PC-3 (cell line): ENCODE results near the gene DYTN. TPM values are rescaled to one million over a fixed set of nuclear protein-coding genes. Genes with fewer than 3 reads are reported as not detected.

ENCODE experiments used
- ATAC-seq: fragments of 200-7000 bp; cut with Tn5 transposase; 2 replicates; pipeline ENCODE4 v1.9.1; 2020; ENCODE audit warnings: mild to moderate bottlenecking, moderate library complexity
- BruUV-seq: library from RNA; stranded (reverse); fragments of 400-500 nt; replicated peaks from 2 replicates; lab custom pipeline; 2021; lab: Mats Ljungman, UMichigan
- CTCF ChIA-PET: fragments of 300-600 bp; sonication (Branson Sonifier 250); formaldehyde crosslinking; loops from one replicate; lab custom pipeline; 2022; ENCODE audit warnings: antibody characterized with exemption; lab: Charles Lee
- POLR2A ChIA-PET: fragments of 300-600 bp; sonication (Branson Sonifier 250); formaldehyde crosslinking; loops from one replicate; lab custom pipeline; 2022; ENCODE audit warnings: antibody characterized with exemption; ENCODE audit not compliant: unreplicated experiment; lab: Charles Lee
- DNase-seq: peaks from one replicate; pipeline ENCODE4 v3.0.0-alpha.2; 2015
- H2AFZ ChIP-seq: fragments of 300-600 bp; sonication (generic); 2 replicates; pipeline ENCODE4 v1.6.0; 2016; ENCODE audit warnings: antibody characterized with exemption, low read length
- H3F3A ChIP-seq: fragments of 300-600 bp; sonication (generic); one replicate; pipeline ENCODE4 v1.6.0; 2017; ENCODE audit warnings: antibody characterized with exemption, low read length, control low read depth, mild to moderate bottlenecking; ENCODE audit not compliant: unreplicated experiment
- H3K27ac ChIP-seq: fragments of 300-600 bp; sonication (generic); 2 replicates; pipeline ENCODE4 v1.5.1; 2016; ENCODE audit warnings: mild to moderate bottlenecking, low read length
- H3K27me3 ChIP-seq: fragments of 300-600 bp; sonication (generic); 2 replicates; pipeline ENCODE4 v1.6.1; 2016; ENCODE audit warnings: low read length, mixed read lengths
- H3K36me3 ChIP-seq: fragments of 300-600 bp; sonication (generic); 2 replicates; pipeline ENCODE4 v1.6.1; 2016; ENCODE audit warnings: low read depth, mixed run types, low read length, mixed read lengths
- H3K4me1 ChIP-seq: fragments of 300-600 bp; sonication (generic); 2 replicates; pipeline ENCODE4 v1.5.1; 2016; ENCODE audit warnings: low read length; ENCODE audit not compliant: insufficient read depth
- H3K4me2 ChIP-seq: fragments of 300-600 bp; sonication (generic); 2 replicates; pipeline ENCODE4 v1.6.0; 2016; ENCODE audit warnings: low read length
- H3K4me3 ChIP-seq: fragments of 300-600 bp; sonication (generic); 2 replicates; pipeline ENCODE4 v1.5.1; 2016; ENCODE audit warnings: mild to moderate bottlenecking, low read length, mixed read lengths
- H3K79me2 ChIP-seq: fragments of 300-600 bp; sonication (generic); 2 replicates; pipeline ENCODE4 v1.6.1; 2017; ENCODE audit warnings: low read length, mixed read lengths
- H3K9ac ChIP-seq: fragments of 300-600 bp; sonication (generic); 2 replicates; pipeline ENCODE4 v1.6.0; 2016; ENCODE audit warnings: mild to moderate bottlenecking, low read length
- H3K9me2 ChIP-seq: fragments of 300-600 bp; sonication (generic); replicated peaks from 2 replicates; pipeline ENCODE4 v1.6.1; 2016; ENCODE audit warnings: mixed run types, low read length, mixed read lengths
- H3K9me3 ChIP-seq: fragments of 300-600 bp; sonication (generic); 2 replicates; pipeline ENCODE4 v1.6.1; 2016; ENCODE audit warnings: low read length, mixed read lengths
- H4K20me1 ChIP-seq: fragments of 300-600 bp; sonication (generic); 2 replicates; pipeline ENCODE4 v1.6.1; 2016; ENCODE audit warnings: low read length, mixed read lengths
- EZH2 ChIP-seq: fragments of 300-600 bp; sonication (generic); IDR thresholded peaks from one replicate; pipeline ENCODE4 v1.6.1; 2017; ENCODE audit warnings: antibody characterized with exemption, mild to moderate bottlenecking, low read length; ENCODE audit not compliant: unreplicated experiment
- EZH2phosphoT487 ChIP-seq: fragments of 300-600 bp; sonication (generic); IDR thresholded peaks from 2 replicates; pipeline ENCODE4 v1.6.1; 2018; ENCODE audit warnings: mild to moderate bottlenecking, antibody characterized with exemption, low read length, borderline replicate concordance
- intact Hi-C: fragments of 100-400 bp; cut with micrococcal nuclease; formaldehyde crosslinking; loops from 2 replicates; pipeline ENCODE4 v1.9.0; 2023
- total RNA-seq: library from RNA; depleted of rRNA; stranded (reverse); fragments of >200 nt; gene quantifications from 2 replicates; pipeline ENCODE4 v1.2.3, GENCODE V29; 2014
- TF ChIP-seq, protein P1 (sequence below): fragments of 300-600 bp; sonication (generic); conservative IDR thresholded peaks from 2 replicates; pipeline ENCODE4 v1.5.1; 2017; ENCODE audit warnings: antibody characterized with exemption, low read depth, mild to moderate bottlenecking, low read length

DYTN gene
- total RNA-seq, 1 experiment from 2014 or later, result not detected

DNA sequence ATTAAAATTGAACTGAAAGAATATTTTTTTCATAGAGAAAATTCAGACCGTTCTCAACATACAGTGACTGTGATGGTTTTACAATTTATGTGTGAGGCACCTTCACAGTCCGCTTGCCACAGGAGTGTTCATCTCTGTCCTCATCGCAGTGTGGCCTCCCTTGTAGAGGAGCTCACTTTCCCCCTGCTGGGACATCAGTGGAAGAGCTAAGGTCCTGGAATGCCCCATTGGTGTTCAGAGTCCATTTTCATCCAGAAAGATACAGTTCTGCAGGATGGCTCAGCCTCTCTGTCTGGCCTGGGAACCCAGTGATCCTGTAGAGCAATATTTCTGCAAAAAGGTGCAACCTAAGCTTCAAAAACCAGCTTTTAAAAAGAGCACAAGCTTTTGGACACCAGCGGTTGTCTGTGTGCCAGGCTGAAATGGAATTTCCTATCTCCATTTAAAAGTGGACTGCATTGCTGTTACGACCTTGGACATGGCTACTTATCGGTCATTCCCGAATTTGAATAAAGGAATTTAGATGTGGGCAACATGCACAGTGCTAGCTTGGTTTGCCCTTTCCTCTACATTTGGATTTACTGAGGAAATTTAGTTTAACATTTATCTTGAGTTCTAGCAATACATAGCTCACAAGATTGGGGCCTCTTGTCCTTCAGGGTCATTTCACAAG lies 102.6 kb downstream of the DYTN start:
- H3K9me3 ChIP-seq, result no peaks in the 10 kb centered on the region
- no peaks in the 10 kb centered on the region for H3K9me2 ChIP-seq
- no TSS peak for BruUV-seq
- H3K4me3 ChIP-seq, result no peak overlapping the region; the same call in 1 of the 2 replicates
- H3K4me1 ChIP-seq, result peaks cover 67% of the 10 kb centered on the region
- no peak for DNase-seq
- CTCF ChIA-PET, result no interaction called here
- peak overlapping the region; percentile 30; the same call in 1 of the 2 replicates for H3K9ac ChIP-seq
- POLR2A ChIA-PET, result interaction anchor here (0.5 to 0.6 kb wide), 2 partner anchors 56 to 159 kb away, joined by 3 to 4 read pairs; no protein-coding TSS in a partner anchor
- no peak for ATAC-seq
- H3F3A ChIP-seq, result peaks cover 6% of the 10 kb centered on the region
- H3K79me2 ChIP-seq, result no peaks in the 10 kb centered on the region
- H3K27ac ChIP-seq, result peak overlapping the region; percentile 84
- H3K4me2 ChIP-seq, result peak overlapping the region; percentile 58
- no peaks in the 10 kb centered on the region for H3K27me3 ChIP-seq
- TF ChIP-seq, protein P1, sequence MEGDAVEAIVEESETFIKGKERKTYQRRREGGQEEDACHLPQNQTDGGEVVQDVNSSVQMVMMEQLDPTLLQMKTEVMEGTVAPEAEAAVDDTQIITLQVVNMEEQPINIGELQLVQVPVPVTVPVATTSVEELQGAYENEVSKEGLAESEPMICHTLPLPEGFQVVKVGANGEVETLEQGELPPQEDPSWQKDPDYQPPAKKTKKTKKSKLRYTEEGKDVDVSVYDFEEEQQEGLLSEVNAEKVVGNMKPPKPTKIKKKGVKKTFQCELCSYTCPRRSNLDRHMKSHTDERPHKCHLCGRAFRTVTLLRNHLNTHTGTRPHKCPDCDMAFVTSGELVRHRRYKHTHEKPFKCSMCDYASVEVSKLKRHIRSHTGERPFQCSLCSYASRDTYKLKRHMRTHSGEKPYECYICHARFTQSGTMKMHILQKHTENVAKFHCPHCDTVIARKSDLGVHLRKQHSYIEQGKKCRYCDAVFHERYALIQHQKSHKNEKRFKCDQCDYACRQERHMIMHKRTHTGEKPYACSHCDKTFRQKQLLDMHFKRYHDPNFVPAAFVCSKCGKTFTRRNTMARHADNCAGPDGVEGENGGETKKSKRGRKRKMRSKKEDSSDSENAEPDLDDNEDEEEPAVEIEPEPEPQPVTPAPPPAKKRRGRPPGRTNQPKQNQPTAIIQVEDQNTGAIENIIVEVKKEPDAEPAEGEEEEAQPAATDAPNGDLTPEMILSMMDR, result no peak; the same call in 1 of the 2 replicates
- TF ChIP-seq EZH2, result no peak
- no peak for TF ChIP-seq EZH2phosphoT487
- intact Hi-C loops, result loop anchor here (5.0 to 10.0 kb wide), 2 partner anchors 549 to 897 kb away; partner anchors contain the start of gene KLF7
- no peak overlapping the region for H2AFZ ChIP-seq
- no peaks in the 10 kb centered on the region for H4K20me1 ChIP-seq
- no peaks in the 10 kb centered on the region for H3K36me3 ChIP-seq

DNA sequence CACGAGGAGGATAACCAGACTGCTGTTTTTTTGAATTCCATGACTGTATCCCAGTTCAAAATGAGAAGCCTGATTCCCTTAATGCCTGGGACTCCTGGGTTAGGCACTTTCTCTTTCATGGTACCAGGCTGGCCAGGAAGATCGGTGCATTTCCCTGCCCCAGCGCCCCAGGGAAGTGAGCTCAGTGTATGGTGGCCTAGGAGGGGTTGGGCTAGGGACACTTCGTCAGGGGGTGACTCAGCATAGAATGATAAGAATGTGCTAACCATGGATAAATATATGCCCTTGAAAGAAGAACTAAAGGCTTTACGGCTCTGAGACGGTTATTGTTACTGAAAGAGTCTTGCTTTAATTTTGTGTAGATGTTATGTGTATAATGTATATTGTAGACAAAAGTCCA lies 103.4 kb downstream of the DYTN start:
- TF ChIP-seq EZH2phosphoT487 (no peak), EZH2 (no peak)
- TF ChIP-seq, protein P1, result no peak
- H3K9me2 ChIP-seq, result no peaks in the 10 kb centered on the region
- 0 out of 2 replicates have a peak overlapping the region, but pooled peaks have one; percentile 29 for H2AFZ ChIP-seq
- H3K27ac ChIP-seq, result peak overlapping the region; percentile 84
- no peaks in the 10 kb centered on the region for H4K20me1 ChIP-seq
- peaks cover 6% of the 10 kb centered on the region for H3F3A ChIP-seq
- H3K4me2 ChIP-seq, result peak overlapping the region; percentile 58
- H3K79me2 ChIP-seq, result no peaks in the 10 kb centered on the region
- DNase-seq (peak; percentile 88), ATAC-seq (peak; percentile 57)
- no peaks in the 10 kb centered on the region for H3K36me3 ChIP-seq
- BruUV-seq, result no TSS peak
- peaks cover 73% of the 10 kb centered on the region for H3K4me1 ChIP-seq
- H3K9ac ChIP-seq, result peak overlapping the region; percentile 30; the same call in 1 of the 2 replicates
- ChIA-PET POLR2A (no interaction called here), CTCF (no interaction called here)
- no peaks in the 10 kb centered on the region for H3K9me3 ChIP-seq
- intact Hi-C loops, result loop anchor here (5.0 to 10.0 kb wide), 2 partner anchors 550 to 897 kb away; partner anchors contain the start of gene KLF7
- no peaks in the 10 kb centered on the region for H3K27me3 ChIP-seq
- peak overlapping the region; percentile 3; the same call in 1 of the 2 replicates for H3K4me3 ChIP-seq
